Putamen (tissue), 1 donor: ENCODE results near the gene GDI1.
A peak's percentile ranks its signal among the peaks of the same experiment; 100 is the strongest.

Experiments
- DNase-seq: peaks from one replicate; pipeline ENCODE4 v3.0.0-alpha.2; 2016; ENCODE audit warnings: low spot score

Gene GDI1

DNA sequence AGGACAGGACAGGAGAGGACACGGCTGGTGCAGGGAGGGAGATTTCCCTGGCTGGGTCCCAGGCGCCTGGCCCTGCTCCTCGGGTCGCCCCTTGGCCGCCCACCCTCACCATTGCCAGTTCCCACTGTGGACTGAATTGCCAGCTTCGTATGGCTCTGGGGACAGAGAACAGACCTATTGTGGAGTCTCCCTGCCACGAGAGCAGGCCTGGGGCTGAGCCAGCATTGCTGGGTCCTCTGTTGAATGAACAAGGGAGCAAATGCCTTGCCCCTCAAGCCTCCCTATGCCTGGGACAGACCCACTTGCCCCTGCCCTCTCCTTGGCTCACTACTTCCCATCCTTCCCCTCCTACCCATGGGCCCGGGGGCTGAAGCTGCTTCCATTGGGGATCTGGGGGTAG is 25.4 kb downstream of the GDI1 start:
- DNase-seq, result no peak

DNA sequence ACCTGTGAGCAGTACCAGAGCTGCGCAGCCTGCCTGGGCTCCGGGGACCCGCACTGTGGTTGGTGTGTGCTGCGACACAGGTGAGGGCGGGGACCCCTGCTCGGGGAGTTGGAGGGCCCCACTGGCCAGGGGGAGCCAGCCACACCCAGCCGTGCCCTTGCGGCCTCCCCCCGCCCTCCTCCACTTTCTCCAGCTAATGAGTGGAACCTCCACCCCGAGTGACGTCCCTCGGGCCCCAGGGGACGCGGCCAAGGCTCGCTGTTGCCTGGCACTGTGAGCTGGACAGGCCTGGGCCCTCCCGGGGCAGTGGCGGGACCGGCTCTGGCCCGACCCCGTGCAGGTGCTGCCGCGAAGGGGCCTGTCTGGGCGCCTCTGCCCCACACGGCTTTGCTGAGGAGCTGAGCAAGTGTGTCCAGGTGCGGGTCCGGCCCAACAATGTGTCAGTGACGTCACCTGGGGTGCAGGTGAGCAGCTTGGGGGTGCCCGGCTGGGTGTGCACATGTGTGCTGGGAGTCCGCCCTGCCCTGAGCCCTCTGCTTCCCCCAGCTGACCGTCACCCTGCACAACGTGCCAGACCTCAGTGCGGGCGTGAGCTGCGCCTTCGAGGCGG is 26.8 kb downstream of the GDI1 start:
- no peak for DNase-seq

DNA sequence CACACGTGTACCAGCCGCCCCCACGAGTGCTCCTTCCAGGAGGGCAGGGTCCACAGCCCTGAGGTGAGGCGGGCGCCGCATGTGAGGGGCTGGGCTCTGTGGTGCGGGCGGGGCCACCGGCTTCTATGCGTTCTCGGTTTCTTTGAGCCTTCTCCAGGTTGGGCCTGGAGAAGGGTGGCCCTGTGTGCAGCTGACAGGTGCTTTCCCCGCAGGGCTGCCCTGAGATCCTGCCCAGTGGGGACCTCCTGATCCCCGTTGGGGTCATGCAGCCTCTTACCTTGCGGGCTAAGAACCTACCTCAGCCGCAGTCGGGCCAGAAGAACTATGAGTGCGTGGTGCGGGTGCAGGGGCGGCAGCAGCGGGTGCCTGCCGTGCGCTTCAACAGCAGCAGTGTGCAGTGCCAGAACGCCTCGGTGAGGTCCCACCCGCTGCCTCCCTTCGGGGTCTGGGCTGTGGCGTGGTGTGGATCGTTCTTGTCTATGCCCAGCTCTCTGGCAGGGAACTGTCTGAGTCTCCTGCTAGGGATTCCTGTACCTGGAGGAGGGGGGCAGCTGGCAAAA is 27.9 kb downstream of the GDI1 start:
- DNase-seq, result no peak

DNA sequence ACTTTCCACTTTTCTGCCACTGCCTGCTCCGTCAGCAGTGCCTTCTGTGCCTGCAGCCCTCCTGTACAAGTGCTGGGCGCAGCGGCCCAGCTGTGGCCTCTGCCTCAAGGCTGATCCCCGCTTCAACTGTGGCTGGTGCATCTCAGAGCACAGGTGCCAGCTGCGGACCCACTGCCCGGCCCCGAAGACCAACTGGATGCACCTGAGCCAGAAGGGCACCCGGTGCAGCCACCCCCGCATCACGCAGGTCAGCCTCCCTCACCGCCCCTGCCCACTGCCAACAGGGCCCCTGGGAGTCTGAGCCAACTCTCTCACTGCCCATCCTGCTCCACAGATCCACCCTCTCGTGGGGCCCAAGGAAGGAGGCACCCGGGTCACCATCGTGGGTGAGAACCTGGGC is 28.6 kb downstream of the GDI1 start:
- DNase-seq, result no peak

DNA sequence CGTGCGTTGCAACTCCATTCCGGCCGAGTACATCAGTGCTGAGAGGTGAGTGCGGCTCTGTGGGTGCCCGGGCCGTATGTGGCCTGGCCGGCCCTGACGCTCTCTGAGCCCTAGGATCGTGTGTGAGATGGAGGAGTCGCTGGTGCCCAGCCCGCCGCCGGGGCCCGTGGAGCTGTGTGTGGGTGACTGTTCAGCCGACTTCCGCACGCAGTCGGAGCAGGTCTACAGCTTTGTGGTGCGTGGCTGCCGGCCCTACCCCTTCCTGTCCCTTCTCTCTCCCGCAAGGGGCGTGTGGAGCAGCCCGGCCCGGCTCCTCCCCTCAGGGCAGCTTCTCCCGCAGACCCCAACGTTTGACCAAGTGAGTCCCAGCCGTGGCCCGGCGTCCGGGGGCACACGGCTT is 29.1 kb downstream of the GDI1 start:
- no peak for DNase-seq

DNA sequence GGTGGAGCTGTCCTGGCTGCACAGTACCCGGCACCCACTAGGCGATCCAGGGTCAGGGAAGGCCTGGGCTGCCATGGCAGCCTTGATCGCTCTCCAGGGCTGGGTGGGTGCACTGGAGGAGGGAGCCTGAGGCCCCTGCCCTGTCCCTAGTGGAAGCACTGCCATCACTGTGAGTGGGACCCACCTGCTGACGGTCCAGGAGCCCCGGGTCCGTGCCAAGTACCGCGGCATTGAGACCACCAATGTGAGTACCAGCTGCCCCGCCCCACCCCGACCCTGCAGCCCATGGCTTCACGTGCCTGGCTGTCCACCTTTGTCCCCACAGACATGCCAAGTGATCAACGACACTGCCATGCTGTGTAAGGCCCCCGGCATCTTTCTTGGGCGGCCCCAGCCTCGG is 30.0 kb downstream of the GDI1 start:
- DNase-seq, result no peak

DNA sequence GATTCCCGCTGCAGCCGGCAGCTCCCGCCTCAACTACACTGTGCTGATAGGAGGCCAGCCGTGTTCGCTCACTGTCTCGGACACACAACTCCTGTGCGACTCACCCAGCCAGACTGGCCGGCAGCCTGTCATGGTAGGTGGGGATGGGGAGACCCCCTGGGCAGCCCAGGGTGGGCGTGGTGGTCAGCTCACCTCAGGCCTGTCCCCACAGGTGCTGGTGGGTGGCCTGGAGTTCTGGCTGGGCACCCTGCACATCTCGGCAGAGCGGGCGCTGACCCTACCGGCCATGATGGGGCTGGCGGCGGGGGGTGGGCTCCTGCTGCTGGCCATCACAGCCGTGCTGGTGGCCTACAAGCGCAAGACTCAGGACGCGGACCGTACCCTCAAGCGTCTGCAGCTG is 30.6 kb downstream of the GDI1 start:
- no peak for DNase-seq

DNA sequence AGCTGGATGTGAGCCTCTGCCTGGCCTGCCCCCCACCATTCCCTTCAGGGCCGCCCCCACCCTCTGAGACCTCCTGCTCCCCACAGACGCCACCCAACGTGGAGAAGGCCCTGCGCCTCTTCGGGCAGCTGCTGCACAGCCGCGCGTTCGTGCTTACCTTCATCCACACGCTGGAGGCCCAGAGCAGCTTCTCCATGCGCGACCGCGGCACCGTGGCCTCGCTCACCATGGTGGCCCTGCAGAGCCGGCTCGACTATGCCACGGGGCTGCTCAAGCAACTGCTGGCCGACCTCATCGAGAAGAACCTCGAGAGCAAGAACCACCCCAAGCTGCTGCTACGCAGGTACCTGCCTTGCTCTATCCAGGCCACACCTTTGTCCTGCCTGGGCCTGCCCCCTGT is 31.3 kb downstream of the GDI1 start:
- no peak for DNase-seq

DNA sequence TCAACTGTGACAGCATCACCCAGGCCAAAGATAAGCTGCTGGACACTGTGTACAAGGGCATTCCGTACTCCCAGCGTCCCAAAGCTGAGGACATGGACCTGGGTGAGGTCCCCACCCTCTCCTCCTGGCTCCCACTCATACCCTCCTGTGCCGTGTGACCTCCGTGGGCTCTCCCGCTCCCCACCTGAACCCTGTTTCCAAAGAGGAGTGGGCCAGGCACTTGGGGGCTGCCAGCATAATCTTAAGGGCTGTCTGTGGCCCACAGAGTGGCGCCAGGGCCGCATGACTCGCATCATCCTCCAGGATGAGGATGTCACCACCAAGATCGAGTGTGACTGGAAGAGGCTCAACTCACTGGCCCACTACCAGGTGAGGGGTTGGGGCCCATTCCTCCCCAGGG is 32.2 kb downstream of the GDI1 start:
- DNase-seq, result no peak

DNA sequence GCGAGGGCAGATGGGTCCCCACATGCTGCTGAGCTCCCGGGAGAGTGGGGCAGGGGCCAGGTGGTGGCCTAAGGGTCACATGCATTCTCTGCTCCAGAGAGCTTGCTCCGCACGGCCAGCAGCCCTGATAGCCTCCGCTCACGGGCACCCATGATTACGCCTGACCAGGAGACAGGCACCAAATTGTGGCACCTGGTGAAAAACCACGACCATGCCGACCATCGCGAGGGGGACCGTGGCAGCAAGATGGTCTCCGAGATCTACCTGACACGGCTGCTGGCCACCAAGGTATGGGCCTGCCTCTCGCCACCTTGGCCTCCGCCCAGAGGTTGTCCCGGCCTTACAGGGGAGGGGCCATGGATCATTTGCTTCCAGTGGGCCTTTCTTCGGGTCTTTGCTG is 32.9 kb downstream of the GDI1 start:
- no peak for DNase-seq

DNA sequence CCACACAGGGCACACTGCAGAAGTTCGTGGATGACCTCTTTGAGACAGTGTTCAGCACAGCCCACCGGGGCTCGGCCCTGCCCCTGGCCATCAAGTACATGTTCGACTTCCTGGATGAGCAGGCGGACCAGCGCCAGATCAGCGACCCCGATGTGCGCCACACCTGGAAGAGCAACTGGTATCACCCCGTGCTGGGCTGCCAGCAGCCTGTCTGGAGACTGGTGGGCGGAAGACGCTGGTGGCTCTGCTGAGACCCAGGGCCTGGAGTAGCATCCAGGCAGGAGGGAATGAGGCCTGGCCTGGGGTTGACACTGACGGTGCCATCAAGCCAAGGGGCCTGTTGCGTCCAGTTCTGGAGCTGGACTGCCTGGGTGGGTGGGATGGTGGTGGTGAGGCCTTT is 33.5 kb downstream of the GDI1 start:
- no peak for DNase-seq

DNA sequence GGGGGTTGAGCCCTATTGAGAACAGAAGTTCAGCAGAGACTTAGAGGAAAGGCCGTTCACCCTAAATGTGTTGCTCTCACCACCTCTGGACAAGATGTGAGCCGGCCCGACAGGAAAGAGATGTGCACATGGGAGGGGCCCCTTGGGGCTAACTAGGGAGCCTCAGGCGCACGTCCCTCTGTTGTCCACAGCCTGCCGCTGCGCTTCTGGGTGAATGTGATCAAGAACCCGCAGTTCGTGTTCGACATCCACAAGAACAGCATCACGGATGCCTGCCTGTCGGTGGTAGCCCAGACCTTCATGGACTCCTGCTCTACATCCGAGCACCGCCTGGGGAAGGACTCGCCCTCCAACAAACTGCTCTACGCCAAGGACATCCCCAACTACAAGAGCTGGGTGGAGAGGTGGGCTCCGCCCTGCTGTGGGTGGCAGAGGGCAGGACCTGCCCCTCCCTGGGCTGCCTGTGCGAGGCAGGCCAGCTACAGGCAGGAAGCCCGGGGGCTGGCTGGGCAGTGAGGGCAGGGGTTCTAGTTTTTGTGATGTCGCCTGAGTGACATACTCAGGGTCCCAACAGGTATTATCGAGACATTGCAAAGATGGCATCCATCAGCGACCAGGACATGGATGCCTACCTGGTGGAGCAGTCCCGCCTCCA is 34.1 kb downstream of the GDI1 start:
- DNase-seq, result no peak

DNA sequence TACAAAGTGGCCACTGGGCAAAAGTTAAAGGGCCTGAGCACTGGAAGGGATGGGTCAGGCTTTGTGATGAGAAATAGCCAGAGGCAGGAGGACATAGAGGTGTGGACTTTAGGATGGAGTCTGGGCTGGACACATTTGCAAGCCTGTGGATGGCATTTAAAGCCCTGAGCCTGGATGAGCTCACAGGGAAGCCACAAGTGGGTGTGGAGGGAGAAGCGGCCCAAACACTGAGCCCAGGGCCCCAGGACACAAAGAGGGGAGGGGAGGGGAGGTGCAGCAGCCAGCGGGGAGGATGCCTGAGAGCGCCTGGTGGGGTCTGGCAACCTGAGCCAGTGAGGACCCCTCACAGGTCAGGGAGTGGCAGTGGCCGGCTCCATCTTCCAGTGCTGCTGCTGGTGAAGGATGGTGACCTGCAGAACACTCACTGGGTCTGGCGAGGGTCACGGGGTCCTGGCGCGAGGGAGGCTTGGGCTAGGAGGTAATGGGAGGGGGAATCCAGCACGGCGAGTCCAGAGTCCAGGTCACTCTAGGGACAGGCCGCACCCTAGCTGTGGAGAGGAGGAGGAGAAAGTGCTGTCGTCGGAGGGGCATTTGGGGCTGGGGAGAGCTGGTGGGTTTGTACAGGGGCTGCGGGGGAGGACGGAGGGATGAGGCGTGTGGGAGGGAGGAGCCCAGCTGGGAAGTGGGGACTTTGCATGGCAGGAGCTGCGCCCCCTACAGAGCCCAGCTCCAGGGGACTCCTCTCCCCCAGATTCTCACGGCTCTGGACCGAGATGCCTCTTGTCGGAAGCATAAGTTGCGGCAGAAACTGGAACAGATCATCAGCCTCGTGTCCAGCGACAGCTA is 35.1 kb downstream of the GDI1 start:
- DNase-seq, result no peak

DNA sequence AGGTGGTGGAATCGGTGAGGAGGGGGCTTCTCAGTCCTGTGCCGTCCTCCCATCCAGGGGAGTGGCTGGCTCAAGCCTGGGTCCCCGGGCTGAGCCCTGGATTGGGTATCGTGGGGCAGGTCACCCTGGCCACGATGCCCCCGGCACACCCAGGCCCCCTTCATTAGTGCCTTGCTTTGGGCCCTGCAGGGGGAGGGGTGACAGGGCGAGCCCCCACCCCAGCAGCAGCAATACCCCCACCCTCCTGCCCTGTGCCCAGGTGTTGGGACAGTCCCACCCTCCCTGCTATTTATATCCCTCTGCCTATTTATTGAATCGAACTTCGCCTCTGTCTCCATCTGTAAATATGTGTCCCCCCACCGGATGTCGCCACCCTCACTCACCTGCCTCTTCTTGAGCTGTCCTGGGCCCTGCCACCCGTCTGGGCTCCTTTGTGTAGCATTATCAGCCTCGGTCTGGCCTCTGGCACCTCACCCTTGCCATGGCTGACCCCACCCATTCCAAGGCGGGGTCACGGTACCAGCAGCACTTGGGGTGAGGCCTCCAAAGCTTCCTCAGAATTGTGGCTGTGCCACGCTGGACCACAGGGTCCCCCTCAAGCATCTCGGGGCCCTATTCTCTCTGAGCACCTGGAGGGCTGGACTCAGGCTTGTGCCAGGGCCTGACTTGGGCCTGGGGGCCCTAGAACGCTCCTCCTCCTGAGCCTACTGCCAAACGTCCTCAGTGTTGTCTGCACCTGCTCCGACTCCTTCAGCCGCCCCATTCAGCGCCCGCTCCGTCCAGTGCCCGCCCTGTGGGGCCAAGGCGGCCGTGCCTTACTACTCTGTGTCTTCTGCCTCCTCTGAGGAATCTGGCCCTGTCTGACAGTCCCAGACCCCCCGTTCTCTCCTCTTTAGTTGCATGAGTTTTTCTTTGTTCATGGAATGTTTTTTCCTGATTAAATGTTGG is 36.0 kb downstream of the GDI1 start:
- no peak for DNase-seq

DNA sequence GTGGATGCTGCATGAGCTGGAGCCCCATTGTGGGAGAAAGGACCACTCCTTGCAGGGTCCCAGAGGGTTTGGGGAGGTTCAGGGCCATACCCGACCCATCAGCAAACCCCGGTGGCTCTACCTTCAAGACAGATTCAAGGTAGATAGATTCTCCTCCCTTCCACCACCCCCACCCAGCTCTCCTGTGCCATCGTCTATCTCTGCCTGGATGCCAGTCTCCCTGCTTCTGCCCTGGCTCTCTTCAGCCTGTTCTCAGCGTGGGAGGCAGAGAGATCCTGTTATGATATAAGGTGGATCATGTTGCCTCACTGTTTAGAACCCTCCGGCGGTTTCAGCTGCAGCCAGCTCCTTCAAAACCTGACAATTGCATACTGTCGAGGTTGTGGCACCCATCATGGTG is 36.7 kb downstream of the GDI1 start:
- no peak for DNase-seq

DNA sequence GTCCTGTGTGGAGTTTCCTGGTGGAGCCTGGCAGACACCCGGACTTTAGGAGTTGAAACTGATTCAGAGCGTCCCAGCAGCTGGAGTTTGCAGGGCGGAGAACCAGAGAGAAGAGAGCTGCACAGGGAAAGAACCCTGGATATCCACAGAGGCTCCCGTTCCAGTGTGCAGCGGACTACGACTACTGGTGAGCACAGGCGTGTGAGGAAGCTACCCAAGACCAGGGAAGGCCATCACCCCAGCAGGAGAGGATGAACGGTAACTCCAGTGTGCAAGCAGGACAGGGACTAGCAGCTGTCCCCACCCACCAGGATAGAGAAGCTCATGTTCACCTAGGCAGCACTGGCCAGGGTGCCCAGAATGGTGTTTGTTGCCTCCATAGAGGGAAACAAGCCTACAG is 39.9 kb downstream of the GDI1 start:
- DNase-seq, result no peak

DNA sequence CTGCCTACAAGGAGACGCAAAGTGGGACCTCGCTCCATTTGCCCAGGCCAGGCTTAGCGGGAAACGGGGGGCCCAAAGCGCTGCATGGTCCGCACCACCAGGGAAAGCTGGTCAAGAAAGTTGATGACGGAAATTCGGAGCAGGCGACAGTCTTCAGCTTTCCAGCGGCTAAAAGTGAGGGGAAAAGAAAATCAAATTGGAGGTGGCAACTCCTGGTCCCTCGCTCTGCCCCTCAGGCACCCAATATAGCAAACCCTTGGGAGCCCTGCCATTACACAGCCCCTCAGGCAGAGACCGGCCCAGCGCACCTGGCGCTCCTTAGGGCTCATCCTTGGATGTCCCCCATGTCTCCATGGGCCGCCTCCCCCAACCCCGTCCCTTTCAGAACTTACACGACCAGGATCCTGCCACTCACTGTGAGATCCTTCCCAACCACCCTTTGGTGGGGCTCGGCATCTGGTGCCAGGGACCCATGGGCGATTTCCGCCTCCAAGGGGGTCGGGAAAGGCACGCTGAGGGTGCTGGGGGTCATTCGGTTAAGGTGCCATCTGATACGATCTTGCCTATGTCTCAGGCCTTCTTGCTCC is 41.0 kb downstream of the GDI1 start:
- no peak for DNase-seq

DNA sequence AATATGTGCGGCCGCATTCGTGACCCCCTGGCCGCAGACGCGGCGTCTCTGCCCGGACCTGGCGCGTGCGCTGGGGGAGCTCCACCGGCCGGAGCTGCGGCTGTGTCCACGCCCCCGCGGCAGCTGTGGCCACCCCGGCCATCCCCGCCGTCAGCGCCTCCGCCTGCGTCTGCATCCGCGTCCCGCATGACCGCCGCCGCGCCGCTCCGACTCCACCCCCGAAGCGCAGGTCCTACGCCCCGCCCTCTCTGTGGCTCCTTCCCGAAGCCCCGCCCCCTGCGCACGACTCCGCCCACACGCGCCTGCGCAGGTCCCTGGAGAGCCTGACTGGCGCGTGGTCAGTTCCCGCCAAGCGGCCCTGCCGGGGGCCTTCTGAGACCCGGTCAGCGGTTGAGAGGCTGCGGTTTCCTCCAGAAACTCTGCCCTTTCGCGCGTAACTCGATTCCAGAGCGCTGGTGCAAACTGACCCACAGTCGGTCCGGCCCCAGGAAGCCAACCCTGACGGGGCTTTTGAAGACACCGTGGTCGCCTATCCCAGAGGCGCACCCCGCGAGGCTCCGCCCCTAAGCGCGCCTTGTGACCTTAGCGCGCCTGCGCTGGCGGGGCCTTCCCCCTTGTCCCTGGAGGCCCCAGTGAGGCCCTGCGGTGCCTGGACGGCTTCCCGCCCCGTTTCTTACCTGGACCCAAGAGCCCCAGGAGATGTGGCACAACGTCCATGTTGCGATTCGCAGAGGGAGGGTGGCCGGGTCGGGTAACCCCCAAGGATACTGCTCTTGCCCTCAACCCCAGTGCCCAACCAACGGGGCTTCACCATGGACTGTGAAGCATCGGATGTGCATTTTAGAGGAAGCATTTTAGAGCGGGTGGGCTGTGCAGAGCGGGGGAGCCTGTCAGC is 42.0 kb downstream of the GDI1 start, which contains the start of gene LAGE3:
TSS of gene LAGE3 (minus strand) at position 554 of the 895 bp plus-strand sequence. CDS start at position 188, 366 bp downstream.
- peak; percentile 86 for DNase-seq

DNA sequence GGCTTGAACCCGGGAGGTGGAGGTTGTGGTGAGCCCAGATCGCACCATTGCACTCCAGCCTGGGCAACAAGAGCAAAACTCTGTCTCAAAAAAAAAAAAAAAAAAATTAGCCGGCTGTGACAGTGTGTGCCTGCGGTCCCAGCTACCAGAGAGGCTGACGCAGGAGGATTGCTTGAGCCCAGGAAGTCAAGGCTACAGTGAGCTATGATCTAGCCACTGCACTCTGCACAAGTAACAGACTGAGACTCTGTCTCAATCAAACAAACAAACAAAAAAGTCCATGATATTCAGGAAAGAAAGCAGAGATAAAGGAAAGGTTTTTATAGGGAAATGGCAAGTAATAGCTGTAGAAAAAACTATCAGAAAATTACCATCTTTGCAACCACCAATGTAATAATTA is 44.2 kb downstream of the GDI1 start:
- DNase-seq, result no peak

DNA sequence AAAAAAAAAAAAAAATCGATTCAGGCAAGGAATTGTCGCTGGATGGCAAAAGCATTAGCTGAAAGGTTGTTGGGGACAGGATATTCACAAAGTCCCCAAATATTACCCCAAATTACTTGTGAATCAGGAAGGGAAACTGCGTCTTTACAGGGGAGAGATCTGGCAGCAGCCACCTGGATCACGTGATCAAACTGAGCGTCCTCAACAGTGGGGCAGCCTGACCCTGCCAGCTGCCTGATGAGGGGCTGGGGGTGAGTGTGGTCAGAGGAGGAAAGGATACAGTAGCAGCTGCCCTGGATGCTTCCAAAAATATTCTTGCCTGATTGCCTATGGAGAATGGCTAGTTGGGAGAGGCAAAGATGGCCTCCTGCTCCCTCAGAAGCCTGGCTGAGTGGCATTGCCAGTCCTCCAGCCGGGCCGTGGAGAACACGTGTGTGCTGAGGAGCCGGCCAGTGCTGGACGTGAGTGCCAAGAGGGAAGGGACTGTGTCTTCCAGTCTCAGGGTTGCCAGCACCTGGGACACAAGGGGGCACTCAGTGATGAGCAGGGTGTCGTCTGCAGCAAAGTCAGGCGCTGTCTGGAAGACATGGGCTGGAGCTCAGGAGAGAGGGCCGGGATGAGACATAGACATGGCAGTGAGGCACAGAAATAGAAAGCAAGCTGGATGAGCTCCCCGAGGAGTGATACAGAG is 45.1 kb downstream of the GDI1 start:
- DNase-seq, result no peak
